ENCODE data around the gene ELAVL1.

Gene ELAVL1

DNA sequence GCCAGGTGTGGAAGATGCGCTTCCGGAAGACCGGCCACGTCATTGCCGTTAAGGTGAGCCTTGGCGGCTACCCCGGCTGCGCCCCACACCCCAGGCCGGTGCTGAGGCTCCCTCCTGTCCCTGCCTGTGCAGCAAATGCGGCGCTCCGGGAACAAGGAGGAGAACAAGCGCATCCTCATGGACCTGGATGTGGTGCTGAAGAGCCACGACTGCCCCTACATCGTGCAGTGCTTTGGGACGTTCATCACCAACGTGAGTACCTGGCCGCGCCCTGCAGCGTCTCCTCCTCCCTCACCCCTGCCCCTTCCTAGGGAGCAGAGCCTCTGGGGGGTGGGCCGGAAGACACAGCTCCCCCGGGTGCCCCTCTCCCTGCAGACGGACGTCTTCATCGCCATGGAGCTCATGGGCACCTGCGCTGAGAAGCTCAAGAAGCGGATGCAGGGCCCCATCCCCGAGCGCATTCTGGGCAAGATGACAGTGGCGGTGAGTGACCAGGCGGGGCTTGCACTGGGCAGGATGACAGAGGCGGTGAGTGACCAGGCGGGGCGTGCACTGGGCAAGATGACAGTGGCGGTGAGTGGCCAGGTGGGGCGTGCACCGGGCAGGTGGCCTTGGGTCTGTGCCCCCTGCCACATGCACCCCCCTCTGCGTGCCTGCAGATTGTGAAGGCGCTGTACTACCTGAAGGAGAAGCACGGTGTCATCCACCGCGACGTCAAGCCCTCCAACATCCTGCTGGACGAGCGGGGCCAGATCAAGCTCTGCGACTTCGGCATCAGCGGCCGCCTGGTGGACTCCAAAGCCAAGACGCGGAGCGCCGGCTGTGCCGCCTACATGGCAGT, 94.9 kb downstream of the ELAVL1 start:
- DNase-seq (ENCODE audit: low spot score): no peak

DNA sequence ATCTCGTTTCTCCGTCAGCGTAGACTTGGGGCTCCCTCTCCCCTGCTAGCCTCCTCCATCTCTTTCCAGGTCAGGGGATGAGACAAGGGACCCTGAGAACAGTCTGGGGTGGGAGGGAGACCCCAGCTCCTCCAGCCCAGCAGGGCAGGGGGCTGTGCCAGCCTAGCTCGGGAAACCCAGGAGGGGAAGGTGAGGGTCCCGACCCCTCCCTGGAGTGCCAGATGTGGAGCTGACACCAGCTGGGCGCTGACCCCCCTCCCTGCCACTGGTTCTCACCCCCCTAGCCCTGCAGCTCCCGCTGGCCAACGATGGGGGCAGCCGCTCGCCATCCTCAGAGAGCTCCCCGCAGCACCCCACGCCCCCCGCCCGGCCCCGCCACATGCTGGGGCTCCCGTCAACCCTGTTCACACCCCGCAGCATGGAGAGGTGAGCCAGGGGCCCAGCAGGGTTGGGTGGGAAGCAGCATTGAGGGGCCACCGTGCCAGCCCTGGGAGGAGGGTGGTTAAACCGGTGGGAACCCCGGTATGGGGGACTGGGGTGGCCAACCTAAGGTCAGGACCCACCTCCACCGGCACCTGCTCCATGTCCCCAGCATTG, 95.9 kb downstream of the ELAVL1 start:
- no peak for DNase-seq (ENCODE audit: low spot score)

DNA sequence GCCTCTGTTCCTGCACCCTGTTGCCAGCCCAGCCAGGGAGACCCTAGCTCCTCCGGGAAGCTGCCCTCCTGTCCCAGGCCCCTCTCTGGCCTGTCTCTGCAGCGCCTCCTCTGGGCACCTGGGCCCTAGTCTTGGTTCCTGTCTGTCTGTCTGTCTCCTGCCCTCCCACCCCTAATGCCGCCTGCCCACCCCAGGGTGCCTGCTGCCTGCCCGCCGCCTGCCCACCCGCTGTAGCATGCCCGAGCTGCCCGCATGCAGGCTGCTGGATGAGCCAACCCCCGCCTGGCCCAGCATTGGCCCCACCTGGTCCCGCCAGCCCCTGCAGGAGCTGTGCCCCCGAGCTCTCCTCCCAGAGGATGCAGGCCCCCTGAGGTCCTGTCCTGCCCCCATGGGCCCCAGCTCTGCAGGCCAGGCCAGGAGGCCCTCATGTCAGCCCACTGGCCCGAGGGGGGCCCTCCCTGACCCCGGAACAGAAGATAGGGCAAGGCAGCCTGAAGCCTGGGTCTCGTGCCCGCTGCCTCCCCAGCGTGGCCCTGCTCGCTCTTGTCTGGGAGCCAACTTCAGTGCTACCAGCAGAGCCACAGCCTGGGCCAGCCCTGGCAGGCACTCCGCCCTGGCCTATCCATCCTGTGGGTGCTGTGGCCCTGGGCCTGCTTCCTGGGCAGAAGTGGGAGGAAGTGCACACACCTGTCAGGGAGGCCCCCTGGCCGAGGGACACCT, 96.5 kb downstream of the ELAVL1 start:
- DNase-seq (ENCODE audit: low spot score): no peak

All from kidney capillary endothelial cell (primary cell).